ENCODE data around the gene PYGM.

GRCh38 chr11:64713016-64713707, 46.6 kb downstream of the PYGM start:
- TF ChIP-seq POLR2A (IDR thresholded peaks at IDR 0.05; ENCODE audit: low read length), result no peak
- TF ChIP-seq GATA1 (IDR thresholded peaks at IDR 0.05; ENCODE audit: low read depth, low read length), result no peak

All from erythroblast (primary cell).